SK-MEL-5 (cell line): ENCODE measurements around the gene OR9G1. TPM values are rescaled to one million over a fixed set of nuclear protein-coding genes. Genes with fewer than 3 reads are reported as not detected.
"Not testable (repeated sequence)": the region's sequence is repeated elsewhere in the genome, so short reads cannot be mapped to it uniquely, and the experiment has no call there.

Experiments
- DNase-seq: peaks from one replicate; pipeline ENCODE4 v3.0.0-alpha.2; 2016; ENCODE audit warnings: low read depth, low spot score
- in situ Hi-C: cut with HindIII; loops from 2 replicates; pipeline ENCODE4 v1.10.0; 2016; ENCODE audit warnings: low sequenced_read_pairs, high pct_unique_total_duplicates, low pct_unique_long_range_greater_than_20kb
- polyA plus RNA-seq, 2 experiments: library from polyadenylated mRNA; depleted of rRNA; stranded (reverse); fragments of >200 nt; gene quantifications; 2 replicates each; pipeline ENCODE4 v1.2.3, GENCODE V29; 2015
- total RNA-seq: library from RNA; depleted of rRNA; stranded (reverse); fragments of >200 nt; shearing (Covaris generic); gene quantifications from 2 replicates; pipeline ENCODE4 v1.2.3, GENCODE V29; 2014; rRNA removed

OR9G1 gene, protein sequence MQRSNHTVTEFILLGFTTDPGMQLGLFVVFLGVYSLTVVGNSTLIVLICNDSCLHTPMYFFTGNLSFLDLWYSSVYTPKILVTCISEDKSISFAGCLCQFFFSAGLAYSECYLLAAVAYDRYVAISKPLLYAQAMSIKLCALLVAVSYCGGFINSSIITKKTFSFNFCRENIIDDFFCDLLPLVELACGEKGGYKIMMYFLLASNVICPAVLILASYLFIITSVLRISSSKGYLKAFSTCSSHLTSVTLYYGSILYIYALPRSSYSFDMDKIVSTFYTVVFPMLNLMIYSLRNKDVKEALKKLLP
- total RNA-seq, result not detected in 2 replicates
- polyA plus RNA-seq (2015; cell fraction: cytosol; rRNA removed), result not detected in 2 replicates
- not detected in 2 replicates for polyA plus RNA-seq (2015; cell fraction: nucleus; rRNA removed)

DNA sequence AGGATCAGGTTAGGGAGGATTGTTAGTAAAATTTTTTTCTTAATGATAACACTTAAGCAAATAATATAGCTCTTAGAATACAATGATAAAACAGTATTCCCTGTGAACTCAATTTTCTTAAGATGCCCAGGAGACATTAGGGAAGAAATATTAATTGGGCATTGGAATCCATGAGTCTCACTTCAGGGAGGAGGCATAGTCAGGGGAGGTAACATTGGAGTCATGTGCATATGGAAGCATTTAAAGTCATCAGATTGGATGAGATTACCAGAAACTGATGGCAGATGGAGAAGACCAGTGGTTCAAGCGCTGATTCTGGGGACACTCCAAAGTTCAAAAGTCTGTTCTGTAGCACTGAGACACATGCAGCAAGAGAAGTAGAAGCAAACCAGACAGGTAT is at the start of gene OR9G1:
Gene OR9G1, plus strand, starts transcription at position 301 of the 400 bp plus-strand sequence. CDS start 1,293 bp downstream, outside the sequence.
- no peak for DNase-seq
- in situ Hi-C loops, result no loop called here

- no peak for DNase-seq
- in situ Hi-C loops, result no loop called here
Observed at GRCh38 chr11:56659755-56660154, 39.1 kb upstream of the OR9G1 start.

DNA sequence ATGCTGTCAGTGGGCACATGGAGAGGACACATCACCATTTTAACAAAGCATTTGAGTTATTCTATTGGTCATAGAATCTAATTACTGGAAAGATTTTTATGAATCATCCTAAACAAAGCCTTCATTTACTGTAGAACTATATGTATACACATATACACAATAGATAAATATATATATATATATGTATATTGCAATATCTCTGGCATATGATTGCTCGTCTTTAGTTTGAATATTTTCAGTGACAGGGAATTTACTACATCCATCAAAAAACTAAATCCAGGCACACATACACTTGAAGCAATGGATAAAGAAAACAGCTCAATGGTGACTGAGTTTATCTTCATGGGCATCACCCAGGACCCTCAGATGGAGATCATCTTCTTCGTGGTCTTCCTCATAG is 35.5 kb upstream of the OR9G1 start, which contains the start of gene OR5AR1:
Gene OR5AR1, plus strand, starts transcription at position 301 of the 400 bp plus-strand sequence. Its CDS starts 0 bp downstream, at position 301.
- no peak for DNase-seq
- in situ Hi-C loops, result no loop called here

DNA sequence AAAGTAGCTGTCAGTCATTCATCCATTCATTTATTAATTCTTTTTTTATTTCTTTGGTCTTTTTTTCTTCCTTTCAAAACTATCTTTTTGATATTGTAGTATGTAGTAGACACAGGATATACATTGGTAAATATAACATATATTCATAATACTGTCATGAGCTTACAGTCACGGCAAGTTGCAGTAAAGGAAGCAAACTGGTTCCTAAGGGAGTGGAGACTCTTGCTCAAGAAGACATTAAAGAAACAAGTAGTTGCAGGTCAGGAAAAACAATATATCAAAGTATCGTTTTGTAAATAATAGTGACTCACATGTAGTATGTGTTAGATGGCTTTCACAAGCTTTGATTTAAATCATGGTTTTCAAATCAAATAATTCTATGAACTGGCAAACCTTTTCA is 27.9 kb upstream of the OR9G1 start:
- in situ Hi-C loops, result no loop called here

GRCh38 chr11:56688554-56689100 is 10.3 kb upstream of the OR9G1 start:
- in situ Hi-C loops, result no loop called here
- no peak for DNase-seq

More for the DNA sequence above, 27.9 kb upstream of the OR9G1 start:
- DNase-seq, result no peak

GRCh38 chr11:56691179-56691578 is 7.7 kb upstream of the OR9G1 start:
- in situ Hi-C loops, DNase-seq: not testable (repeated sequence)

DNA sequence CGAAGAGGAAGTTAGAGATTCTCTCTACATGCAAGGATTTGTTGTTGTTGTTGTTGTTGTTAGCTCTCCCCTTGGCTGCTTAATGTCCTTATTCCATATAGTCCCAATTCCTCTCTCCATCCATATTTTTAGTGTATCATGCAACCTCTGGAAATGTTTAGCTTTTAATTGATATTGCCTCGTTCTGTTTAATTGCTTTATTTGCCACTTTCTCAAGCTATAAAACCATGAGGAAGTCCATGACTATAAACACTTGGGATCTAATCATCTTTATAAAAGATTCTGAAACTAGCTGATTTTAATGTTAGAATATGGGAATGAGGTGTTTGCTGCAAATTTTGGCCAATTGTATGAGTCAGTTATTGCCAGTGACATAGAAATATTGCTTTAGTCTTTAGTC is 5.5 kb upstream of the OR9G1 start:
- in situ Hi-C loops, result no loop called here
- no peak for DNase-seq

DNA sequence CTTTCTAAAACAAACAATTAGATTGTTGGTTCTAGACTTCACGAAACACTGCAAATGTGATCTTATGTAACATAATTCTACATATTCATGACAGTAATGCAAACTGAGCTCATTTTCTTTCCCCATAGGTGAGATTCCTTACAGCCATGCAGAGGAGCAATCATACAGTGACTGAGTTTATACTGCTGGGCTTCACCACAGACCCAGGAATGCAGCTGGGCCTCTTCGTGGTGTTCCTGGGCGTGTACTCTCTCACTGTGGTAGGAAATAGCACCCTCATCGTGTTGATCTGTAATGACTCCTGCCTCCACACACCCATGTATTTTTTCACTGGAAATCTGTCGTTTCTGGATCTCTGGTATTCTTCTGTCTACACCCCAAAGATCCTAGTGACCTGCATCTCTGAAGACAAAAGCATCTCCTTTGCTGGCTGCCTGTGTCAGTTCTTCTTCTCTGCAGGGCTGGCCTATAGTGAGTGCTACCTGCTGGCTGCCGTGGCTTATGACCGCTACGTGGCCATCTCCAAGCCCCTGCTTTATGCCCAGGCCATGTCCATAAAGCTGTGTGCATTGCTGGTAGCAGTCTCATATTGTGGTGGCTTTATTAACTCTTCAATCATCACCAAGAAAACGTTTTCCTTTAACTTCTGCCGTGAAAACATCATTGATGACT is 1.5 kb downstream of the OR9G1 start:
- in situ Hi-C loops, result no loop called here
- no peak for DNase-seq

GRCh38 chr11:56700914-56701485 is 2.1 kb downstream of the OR9G1 start:
- in situ Hi-C loops, result no loop called here
- peak; percentile 65 for DNase-seq

GRCh38 chr11:56705784-56706396 is 7.0 kb downstream of the OR9G1 start:
- DNase-seq, result no peak
- in situ Hi-C loops, result no loop called here

- peak; percentile 4 for DNase-seq
- in situ Hi-C loops, result no loop called here
Observed at GRCh38 chr11:56706486-56706885, 7.6 kb downstream of the OR9G1 start.

- in situ Hi-C loops, result no loop called here
- no peak for DNase-seq
Observed at GRCh38 chr11:56714206-56714605, 15.3 kb downstream of the OR9G1 start.

- DNase-seq, result no peak
- in situ Hi-C loops, result no loop called here
Observed at GRCh38 chr11:56716379-56716854, 17.5 kb downstream of the OR9G1 start.

DNA sequence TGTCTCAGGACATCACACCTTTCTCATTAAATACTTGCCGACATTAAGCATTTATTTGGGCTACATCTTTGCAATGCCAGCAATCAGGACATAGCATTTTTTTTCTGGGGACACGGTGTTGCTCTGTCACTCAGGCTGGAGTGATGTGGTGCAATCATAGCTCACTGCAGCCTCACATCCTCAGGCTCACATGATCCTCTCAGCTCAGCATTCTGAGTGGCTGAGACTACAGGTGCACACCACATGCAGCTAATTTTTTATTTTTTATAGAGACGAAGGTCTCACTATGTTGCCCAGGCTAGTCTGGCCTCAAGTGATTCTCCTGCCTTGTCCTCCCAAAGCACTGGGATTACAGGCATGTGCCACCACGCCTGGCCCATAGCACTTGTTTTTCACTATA is 21.6 kb downstream of the OR9G1 start:
- in situ Hi-C loops, result no loop called here
- no peak for DNase-seq

DNA sequence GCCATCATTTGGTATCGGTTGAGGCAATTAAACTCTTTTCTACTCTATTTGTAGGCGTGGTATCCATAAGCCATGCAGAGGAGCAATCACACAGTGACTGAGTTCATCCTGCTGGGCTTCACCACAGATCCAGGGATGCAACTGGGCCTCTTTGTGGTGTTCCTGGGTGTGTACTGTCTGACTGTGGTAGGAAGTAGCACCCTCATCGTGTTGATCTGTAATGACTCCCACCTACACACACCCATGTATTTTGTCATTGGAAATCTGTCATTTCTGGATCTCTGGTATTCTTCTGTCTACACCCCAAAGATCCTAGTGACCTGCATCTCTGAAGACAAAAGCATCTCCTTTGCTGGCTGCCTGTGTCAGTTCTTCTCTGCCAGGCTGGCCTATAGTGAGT is 41.2 kb downstream of the OR9G1 start:
- DNase-seq, result no peak
- in situ Hi-C loops, result no loop called here

DNA sequence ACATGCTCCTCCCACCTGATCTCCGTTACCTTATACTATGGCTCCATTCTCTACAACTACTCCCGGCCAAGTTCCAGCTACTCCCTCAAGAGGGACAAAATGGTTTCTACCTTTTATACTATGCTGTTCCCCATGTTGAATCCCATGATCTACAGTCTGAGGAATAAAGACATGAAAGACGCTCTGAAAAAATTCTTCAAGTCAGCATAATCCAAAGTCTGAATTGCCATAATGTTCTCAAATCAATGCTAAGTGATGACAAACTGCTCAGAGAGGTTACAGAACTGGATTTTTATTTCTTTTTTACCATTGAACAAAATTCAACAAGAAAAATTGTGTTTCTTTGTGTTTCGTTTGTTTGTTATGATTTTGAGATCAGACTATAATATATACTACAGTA is 42.0 kb downstream of the OR9G1 start:
- no peak for DNase-seq
- in situ Hi-C loops, result no loop called here

DNA sequence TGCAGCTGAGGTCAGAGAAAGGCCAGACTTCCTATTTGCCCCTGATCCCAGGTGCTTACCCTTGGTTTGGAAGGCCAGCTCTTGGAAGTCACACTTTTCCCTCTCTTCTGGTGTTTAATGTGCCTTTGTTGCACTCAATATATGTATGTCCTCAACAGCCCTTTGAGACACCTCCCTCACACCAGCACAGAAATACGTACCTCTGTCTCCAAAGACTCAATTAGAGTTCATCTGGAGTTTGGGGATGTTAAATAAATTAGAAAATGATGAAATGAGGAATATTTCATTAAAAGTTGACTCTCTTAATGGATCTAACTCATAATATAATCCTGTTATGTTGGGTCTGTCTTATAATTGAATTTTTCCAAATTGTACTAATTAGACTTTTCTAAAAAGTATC is 49.7 kb downstream of the OR9G1 start, which contains the start of gene OR9G4:
Gene OR9G4, minus strand, starts transcription at position 101 of the 400 bp plus-strand sequence. CDS start 4,931 bp downstream, outside the sequence.
- in situ Hi-C loops, result no loop called here
- DNase-seq, result no peak

GRCh38 chr11:56750190-56750589 is 51.3 kb downstream of the OR9G1 start:
- in situ Hi-C loops, result no loop called here
- peak; percentile 43 for DNase-seq
